Measurements from ENCODE around the gene EXOC3L1. TPM values are rescaled to one million over a fixed set of nuclear protein-coding genes. Genes with fewer than 3 reads are reported as not detected.

The EXOC3L1 gene
- total RNA-seq, 1 donor from 2014 or later, result 0.40 TPM

DNA sequence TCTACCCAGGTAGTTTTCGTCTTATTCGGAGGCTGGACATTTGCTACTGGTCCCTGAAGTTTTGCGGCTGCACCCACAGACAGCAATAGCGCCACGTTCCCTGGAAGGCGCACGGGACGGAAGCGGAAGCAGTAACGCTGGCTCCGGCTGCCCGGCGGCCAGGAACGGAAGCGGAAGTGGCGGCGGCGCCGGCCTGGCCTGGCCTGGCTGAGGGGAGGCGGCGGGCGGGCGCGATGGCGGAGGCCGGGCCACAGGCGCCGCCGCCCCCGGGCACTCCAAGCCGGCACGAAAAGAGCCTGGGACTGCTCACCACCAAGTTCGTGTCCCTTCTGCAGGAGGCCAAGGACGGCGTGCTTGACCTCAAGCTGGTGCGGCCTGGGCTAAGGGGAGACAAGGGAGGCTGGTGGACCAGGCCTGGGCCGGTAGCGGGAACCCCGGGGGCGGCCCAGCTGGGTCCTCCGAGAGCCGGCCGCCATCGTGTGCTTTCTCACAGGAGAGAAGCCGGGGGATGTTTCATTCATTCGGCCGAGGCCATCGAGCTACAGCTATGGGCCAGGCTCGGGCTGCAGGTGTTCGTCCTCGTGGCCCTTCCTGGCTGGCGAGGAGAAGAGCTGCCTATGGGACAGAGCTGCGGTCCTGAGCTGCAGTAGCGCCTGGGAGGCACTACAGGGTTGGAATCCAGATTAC is 2.2 kb upstream of the EXOC3L1 start, which contains the start of gene E2F4:
Gene E2F4 (plus strand): TSS at position 161 of the 687 bp plus-strand sequence. CDS start 73 bp downstream, at position 234.
- H3K9me3 Mint-ChIP-seq, result no peaks in the 10 kb centered on the region
- H3K4me3 Mint-ChIP-seq, result peak within 1 kb of the TSS; percentile 84
- peak; percentile 71 to 86 for DNase-seq (ENCODE audit: low spot score in 2 of 2, unreplicated experiment in 2 of 2)
- H3K36me3 Mint-ChIP-seq, result peaks cover 16% of the 10 kb centered on the region
- peak within 1 kb of the TSS; percentile 86 for H3K27ac Mint-ChIP-seq
- H3K27me3 Mint-ChIP-seq (ENCODE audit: low read depth), result no peaks in the 10 kb centered on the region
- peaks cover 19% of the 10 kb centered on the region for H3K4me1 Mint-ChIP-seq
- TF ChIP-seq, protein P1, sequence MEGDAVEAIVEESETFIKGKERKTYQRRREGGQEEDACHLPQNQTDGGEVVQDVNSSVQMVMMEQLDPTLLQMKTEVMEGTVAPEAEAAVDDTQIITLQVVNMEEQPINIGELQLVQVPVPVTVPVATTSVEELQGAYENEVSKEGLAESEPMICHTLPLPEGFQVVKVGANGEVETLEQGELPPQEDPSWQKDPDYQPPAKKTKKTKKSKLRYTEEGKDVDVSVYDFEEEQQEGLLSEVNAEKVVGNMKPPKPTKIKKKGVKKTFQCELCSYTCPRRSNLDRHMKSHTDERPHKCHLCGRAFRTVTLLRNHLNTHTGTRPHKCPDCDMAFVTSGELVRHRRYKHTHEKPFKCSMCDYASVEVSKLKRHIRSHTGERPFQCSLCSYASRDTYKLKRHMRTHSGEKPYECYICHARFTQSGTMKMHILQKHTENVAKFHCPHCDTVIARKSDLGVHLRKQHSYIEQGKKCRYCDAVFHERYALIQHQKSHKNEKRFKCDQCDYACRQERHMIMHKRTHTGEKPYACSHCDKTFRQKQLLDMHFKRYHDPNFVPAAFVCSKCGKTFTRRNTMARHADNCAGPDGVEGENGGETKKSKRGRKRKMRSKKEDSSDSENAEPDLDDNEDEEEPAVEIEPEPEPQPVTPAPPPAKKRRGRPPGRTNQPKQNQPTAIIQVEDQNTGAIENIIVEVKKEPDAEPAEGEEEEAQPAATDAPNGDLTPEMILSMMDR (IDR thresholded peaks at IDR 0.05; ENCODE audit: unreplicated experiment), result no peak

DNA sequence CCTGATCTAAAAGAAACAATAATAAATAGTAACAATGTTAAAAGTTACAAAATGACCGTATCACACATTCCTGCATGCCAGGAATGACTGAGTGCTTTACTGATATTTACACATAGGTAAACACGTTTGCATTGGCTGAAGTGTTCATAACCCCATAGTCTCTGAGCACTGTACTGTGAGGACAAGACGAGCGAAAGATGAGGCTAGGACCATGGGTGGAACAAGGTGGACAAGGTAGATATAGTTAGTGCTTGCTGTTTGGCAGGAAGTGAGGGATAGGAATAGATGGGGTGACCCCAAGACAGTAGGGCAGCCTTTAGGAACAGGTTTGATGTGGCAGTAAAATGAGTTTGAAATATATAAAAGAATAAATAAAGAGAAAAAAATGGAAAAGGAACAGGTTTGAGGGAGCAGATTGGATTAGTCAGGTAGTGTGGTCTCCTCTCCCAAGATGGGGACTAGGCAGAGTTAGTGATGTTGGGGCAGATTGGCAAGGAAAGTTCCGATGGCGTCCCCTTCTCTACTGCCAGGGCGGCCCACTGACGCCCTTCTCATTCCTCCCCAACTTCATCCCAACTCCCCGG is 1.6 kb upstream of the EXOC3L1 start:
- peaks cover 2% of the 10 kb centered on the region for H3K27me3 Mint-ChIP-seq (ENCODE audit: low read depth)
- TF ChIP-seq, protein P1 (IDR thresholded peaks at IDR 0.05; ENCODE audit: unreplicated experiment), result no peak
- peaks cover 11% of the 10 kb centered on the region for H3K36me3 Mint-ChIP-seq
- H3K4me3 Mint-ChIP-seq, result peak overlapping the region; percentile 84
- H3K27ac Mint-ChIP-seq, result peak overlapping the region; percentile 60
- H3K4me1 Mint-ChIP-seq, result peaks cover 21% of the 10 kb centered on the region
- H3K9me3 Mint-ChIP-seq, result no peaks in the 10 kb centered on the region
- no peak for DNase-seq (ENCODE audit: low spot score in 2 of 2, unreplicated experiment in 2 of 2)

DNA sequence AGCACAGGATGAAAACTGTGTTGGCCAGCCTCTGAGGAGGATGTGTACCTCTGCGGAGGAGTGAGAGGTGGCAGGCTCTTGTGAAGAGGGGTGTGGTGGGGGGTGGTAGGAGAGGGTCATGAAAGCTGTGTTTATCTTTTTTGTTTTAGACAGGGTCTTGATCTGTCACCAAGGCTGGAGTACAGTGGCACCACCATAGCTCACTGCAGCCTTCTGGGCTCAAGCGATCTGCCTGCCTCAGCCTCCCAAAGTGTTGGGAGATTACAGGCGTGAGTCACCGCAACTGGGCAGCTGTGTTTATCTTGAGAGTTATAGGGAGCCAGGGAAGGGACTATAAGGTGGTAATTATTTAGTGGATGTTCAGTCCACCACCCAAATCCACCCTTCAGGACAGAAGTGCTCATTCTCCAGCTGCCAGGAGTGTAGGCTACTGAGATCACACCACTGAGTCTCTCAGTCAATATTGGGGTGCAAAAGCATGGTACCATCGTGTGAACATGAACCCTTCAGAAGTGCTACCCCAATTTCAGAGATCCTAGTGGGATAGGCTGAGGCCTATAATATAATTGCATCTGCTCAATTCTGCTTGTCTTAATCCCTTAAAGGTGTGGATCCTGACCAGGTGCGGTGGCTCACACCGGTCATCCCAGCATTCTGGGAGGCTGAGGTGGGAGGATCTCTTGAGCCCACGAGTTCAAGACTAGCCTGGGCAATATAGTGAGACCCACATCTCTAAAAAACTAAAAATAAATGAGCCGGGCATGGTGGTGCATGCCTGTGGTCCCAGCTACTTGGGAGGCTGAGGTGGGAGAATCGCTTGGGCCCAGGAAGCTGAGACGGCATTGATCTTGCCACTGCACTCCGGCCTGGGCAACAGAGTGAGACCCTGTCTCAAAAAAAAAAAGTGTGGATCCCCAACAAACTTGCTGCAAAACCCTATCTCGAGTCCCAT is 788 bp upstream of the EXOC3L1 start:
- Mint-ChIP-seq H3K4me3 (no peak overlapping the region), H3K4me1 (peaks cover 23% of the 10 kb centered on the region), H3K27me3 (ENCODE audit: low read depth) (peaks cover 3% of the 10 kb centered on the region), H3K27ac (no peak overlapping the region), H3K36me3 (peaks cover 5% of the 10 kb centered on the region), H3K9me3 (no peaks in the 10 kb centered on the region)
- TF ChIP-seq, protein P1 (IDR thresholded peaks at IDR 0.05; ENCODE audit: unreplicated experiment), result no peak
- DNase-seq (ENCODE audit: low spot score in 2 of 2, unreplicated experiment in 2 of 2), result no peak

DNA sequence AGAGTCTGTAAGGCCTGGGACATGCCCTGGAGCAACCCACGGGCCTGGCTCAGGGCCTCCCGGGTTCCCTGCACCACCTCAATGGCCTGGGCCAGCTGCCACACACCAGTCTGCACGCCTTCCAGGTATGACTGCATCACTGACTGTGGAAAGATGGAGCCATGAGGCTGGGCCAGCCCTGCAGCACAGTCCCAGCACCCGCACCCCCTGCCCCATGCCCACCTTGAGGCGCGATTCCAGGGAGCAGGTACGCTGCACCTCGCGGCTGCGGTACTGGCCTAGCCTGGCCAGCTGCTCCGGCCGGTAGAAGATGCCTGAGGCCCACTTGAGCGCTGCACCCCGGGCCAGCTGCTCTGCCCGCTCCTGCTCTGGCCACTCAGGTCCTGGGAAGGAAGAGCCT is 1.1 kb downstream of the EXOC3L1 start:
- H3K27ac Mint-ChIP-seq, result no peak overlapping the region
- no peaks in the 10 kb centered on the region for H3K9me3 Mint-ChIP-seq
- H3K4me3 Mint-ChIP-seq, result no peak overlapping the region
- H3K36me3 Mint-ChIP-seq, result no peaks in the 10 kb centered on the region
- no peak for DNase-seq (ENCODE audit: low spot score in 2 of 2, unreplicated experiment in 2 of 2)
- peaks cover 13% of the 10 kb centered on the region for H3K27me3 Mint-ChIP-seq (ENCODE audit: low read depth)
- peaks cover 32% of the 10 kb centered on the region for H3K4me1 Mint-ChIP-seq
- TF ChIP-seq, protein P1 (IDR thresholded peaks at IDR 0.05; ENCODE audit: unreplicated experiment), result no peak

- Mint-ChIP-seq H3K4me1 (peaks cover 28% of the 10 kb centered on the region), H3K36me3 (no peaks in the 10 kb centered on the region), H3K4me3 (no peak overlapping the region), H3K27me3 (ENCODE audit: low read depth) (peaks cover 13% of the 10 kb centered on the region), H3K9me3 (no peaks in the 10 kb centered on the region), H3K27ac (no peak overlapping the region)
- TF ChIP-seq, protein P1 (IDR thresholded peaks at IDR 0.05; ENCODE audit: unreplicated experiment), result no peak
- no peak for DNase-seq (ENCODE audit: low spot score in 2 of 2, unreplicated experiment in 2 of 2)
Measured at GRCh38 chr16:67188323-67188722, 1.6 kb downstream of the EXOC3L1 start.
